HG03045 (cell line): ENCODE results near the gene ZHX3.
"Not testable (repeated sequence)": the region's sequence is repeated elsewhere in the genome, so short reads cannot be mapped to it uniquely, and the experiment has no call there.

ENCODE experiments used
- ATAC-seq: cut with Tn5 transposase; IDR thresholded peaks from one replicate; pipeline ENCODE4 v1.9.1; 2021; ENCODE audit warnings: mild to moderate bottlenecking, moderate library complexity; ENCODE audit not compliant: unreplicated experiment

The ZHX3 gene

DNA sequence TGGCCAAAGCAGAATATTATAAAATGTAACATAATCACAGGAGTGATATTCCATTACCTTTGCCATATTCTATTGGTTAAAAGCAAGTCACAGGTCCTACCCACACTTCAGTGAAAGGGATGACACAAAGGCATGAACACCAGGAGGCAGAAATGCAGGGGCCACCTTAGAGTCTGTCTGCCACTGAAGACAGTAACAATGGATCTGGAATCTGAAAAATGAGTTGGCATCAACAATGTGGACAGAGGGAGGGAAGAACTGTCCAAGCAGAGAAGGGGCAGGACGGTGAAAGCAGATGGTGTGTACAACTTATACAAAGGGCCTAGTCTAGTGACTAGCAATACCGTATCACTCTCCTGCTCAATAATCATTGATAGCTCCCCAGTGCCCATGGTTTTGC is 16.5 kb upstream of the ZHX3 start:
- no peak for ATAC-seq

DNA sequence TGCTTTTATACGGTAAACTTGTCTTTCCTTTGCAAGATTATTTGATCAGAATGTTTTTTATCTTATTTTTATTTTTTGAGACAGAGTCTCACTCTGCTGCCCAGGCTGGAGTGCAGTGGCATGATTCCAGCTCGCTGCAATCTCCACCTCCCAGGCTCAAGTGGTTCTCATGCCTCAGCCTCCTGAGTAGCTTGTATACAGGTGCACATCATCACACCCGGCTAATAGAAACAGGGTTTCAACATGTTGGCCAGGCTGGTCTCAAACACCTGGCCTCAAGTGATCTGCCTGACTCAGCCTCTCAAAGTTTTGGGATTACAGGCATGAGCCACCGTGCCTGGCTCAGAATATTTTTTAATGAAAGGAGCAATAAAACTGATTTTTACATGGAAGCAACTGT is 14.2 kb upstream of the ZHX3 start:
- ATAC-seq, result no peak

DNA sequence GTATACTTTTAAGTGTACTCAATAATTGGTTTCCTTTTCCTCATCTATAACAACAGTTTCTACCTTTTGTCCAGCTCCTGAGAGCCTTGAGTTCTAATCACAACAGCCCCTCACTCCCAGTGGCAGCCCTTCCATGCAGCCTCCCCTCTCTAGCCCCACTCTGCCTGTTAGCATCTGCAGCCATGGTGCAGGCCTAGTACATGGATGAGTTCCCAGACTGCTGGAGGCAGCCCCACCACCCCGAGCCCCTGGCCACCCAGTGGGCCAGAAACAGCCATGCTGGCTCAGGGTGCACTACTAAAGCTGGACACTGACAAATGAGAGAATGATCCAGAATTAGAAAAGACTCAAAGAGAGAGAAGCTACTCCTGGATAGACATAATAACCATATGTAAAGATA is 13.4 kb upstream of the ZHX3 start:
- ATAC-seq, result no peak

DNA sequence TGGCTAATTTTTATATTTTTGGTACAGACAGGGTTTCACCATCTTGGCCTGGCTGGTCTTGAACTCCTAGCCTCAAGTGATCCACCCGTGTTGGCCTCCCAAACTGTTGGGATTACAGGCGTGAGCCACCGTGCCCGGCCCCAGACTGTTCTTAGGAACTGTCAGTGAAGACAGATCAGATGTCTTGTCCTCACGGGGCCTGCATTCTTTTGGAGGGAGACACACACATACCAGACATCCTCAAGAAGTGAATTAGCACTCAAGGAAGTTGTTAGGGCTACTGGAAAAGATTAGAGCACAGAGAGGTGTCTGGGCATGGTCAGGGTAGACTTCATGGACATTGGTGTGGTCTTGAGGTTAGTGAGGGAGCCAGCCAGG is 12.8 kb upstream of the ZHX3 start:
- ATAC-seq, result no peak

DNA sequence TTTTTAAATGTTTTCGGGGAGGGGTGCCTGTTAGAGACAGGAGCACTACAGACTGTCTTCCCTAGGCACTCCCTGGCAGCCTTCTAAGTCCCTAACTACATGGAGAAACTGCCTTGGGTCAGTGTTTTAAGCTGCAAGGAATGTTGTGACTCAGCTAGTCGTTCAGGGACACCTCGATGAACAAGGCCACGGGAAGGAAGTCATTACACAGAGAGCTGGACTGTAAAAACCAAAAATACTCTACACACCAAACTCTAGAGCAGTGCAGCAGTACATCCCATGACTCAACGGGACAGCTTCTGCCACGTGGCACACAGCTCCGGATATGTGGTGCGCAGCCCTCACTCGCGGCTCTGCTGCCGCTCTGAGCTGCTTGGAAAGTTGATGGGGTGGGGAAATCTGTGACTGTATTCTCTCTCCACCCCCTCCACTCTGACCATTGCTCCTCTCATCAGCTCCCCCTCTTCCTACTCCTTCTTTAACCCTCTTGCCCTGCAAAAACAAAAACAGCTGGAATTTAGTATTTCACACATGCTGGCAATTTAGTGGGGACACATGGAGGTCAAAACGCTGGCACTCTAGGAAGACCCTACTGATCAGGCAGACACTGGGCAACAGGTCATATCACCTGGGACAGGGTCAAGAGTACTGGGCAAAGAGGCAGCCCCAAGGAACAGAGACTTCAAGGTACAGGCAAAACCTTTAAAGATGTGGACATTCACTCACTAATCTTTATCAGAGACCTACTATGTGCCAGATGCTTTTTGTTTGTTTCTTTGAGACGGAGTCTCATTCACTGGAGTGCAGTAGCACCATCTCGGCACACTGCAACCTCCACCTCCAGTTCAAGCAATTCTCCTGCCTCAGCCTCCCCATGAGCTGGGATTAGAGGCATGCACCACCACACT is 12.2 kb upstream of the ZHX3 start:
- ATAC-seq, result no peak

DNA sequence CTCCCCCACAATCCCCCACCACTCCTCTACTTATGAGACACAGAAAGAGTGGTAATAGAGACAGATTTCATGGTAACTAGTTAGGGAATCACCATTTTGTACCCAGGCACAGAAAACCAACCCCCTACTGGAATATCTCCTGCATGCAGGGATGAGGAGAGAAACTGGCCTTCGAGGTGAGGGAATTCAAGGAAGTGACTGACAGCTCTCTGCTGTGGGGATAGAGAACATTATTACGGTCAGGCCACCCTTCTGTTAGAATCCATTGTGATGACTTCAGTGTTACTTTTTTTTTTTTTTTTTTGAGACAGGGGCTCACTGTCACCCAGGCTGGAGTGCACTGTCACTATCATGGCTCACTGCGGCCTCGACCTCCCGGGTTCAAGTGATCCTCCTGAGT is 9.6 kb upstream of the ZHX3 start:
- no peak for ATAC-seq

DNA sequence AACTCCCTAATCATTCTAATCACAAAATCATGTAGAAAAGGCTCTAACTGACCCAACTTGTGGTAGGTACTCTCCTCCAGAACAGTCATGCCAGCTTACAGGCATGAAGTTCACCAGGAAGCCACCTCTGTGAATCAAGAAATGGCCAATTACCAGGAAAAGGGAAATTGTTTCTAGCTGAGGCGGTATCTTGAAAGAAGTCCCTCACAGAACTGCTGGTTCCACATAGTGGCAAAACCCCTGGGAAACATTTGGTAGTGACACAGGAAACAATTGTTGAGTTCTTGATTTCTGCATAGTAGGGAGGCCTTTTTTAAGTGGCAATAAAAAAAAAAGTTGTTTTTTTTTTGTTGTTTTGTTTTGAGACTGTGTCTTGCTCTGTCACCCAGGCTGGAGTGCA is 3.4 kb upstream of the ZHX3 start:
- no peak for ATAC-seq

DNA sequence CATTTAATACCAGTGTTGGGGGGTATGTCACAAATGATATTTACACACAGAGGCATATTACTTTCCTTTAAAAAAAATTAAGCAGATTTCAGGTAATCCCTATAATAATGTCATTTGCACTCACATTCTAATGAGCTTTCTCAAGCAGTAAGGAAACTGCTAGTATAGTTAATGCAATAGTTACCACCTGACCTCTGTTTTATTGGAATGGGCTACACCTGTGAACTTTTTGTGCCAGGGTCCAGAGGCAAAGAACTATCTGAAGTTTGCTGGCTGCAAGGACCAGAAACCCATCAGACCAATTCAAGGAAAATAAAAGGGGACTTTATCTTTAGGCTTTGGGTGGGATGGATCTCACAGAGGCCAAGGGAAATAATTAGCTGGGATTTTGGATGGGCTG is 2.9 kb upstream of the ZHX3 start:
- no peak for ATAC-seq

DNA sequence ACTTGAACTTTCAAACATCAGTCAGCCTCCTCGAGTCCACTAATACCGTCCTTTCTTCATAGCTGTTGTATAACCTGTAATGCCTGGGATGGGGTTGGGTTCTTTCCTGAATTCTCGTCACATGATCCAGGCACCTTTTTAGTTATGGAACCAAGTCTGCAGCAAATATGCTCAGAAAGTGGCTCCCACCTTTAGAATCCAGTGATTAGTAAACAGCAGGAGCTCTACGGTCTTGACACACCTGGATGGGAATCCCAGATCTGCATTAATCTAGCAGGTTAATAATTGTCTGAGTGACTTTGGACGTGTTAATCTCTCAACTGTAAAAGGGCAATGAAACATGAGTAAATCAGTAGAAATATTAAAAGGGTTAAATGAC is 729 bp upstream of the ZHX3 start:
- no peak for ATAC-seq

DNA sequence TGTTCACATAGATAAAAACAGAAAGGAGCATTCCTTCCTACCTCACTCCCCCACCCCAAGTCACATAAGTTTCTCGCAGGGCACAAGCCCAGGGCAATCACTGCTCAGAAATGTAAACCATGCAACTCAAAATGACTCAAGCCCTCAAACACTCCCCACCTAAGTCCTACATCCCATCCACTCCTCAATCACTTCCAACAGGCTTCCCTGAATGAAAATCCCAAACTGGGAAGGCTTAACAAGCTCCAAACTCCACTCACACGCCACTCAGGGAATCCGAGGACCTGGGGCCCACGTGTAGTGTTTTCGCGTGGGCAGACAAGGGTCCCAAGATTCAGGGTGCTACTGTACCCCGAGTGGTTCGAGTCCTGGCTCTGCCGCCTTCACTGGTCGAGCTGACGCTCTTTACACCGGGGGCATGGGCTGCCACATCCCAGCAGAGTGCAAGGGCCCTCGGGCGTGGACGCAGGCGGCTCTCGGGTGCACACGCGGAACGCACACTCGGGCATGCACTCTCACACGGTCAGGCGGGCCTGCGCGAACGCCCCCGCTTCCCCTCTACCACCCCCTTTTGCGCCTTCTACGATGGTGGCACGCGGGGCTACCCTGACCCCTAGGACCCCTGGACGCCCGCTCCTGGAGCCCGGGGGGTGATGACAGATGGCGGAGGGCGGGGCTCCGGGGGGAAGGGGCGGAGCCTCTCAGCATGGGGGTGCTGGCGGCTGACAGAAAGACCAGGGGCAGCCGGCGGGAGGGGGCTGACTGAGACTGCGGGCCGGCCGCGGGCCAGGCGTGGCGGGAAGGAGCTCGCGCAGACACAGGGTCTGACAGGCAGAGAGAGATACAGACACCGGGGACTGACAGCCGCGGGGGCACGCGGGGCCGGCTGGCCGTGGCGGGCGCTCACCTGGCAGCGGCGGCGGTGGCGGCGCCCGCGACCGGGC is 657 bp downstream of the ZHX3 start:
- peak; percentile 68 for ATAC-seq

DNA sequence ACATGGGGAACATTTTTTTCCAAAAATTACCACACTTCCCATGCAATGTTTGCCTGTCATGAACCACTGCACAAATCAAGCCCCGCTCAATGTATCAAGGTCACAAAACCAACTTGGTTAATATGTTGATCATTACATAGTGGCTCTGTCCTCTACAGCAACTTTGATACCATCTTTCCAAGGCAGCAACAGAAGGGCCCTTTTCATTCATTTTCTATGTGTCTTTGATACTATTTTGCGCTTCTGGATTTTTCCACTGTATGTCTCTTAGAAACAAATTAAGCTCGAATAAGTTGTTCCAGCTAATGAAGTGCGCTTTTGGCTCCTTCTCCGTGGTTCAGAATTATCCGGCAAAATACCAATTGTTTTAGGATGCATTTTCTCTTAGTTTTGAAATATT is 1.5 kb downstream of the ZHX3 start:
- no peak for ATAC-seq

DNA sequence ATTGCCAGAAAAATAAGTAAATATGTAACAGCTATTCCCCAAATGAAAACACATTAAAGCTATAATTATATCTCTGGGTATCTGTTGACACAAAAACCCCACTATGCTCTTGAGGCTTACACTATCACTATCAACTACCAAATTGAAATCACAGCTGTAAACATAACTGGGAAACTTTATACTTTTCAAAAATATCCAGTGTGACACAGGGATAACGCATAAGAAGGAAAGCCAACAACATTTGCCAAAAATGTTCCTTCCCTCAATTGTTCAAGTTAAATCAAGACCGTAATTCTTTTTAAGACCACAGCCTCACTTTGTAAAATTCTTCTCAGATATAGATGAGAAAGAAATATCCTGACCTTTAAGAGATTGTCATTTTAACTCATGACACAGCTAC is 3.1 kb downstream of the ZHX3 start:
- no peak for ATAC-seq

DNA sequence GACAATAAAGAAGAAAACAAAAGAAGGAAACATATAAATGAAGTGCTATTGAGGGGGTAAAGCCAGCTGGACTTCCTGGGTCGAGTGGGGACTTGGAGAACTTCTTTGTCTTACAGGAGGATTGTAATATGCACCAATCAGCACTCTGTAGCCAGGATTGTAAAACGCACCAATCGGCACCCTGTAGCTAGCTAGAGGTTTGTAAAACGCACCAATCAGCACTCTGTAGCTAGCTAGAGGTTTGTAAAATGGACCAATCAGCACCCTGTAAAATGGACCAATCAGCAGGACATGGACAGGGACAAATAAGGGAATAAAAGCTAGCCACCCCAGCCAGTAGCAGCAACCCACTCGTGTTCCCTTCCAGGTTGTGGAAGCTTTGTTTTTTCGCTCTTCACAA is 5.5 kb downstream of the ZHX3 start:
- ATAC-seq, result not testable (repeated sequence)

DNA sequence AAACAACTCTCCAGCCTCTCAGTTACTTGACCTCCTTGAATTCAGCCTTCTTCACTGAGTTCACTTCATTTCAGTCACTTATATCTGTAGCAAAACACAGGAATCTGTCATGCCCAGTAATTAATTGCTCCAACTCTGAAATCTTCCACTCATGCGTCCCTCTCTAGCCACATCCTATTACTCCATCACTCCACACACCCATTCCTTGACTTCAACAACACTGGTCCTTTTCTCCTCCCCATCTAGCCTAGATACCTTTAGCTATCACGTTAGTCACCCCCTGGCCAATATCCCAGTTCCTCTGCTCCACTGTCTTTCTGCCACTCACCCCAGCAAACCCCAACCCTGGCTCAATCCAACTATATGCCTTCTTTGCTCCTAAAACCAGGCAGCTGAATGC is 7.7 kb downstream of the ZHX3 start:
- no peak for ATAC-seq

DNA sequence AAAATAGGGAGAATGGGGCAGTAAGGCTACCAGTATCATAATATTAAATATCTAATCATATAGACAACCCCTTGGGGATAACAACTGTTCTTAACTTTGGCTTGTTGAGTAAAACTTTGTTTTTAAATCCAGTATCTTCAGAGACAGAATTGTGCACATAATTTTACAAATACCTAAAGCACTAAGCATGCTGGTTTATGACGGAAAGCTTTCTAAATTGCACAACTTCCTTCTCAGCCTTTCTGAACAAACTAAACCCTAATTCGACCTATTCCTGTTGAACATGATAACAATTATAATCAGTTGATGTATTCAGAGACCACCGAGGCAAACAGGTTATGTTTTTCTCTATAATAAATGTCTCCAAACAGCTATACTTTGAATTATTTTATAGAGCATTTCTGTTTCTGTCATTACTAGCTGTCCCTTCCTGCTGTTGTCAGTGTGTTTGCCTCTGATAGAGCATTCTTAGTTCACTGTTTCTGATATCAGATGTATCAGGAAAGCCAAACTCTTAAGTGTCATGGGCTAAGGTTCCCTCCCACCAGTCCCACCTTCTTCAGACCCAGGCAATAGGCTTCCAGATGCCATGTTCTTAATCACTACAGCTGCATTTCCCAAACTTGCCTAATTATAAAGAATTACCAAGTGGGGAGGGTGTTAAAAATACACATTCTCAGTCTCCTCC is 8.7 kb downstream of the ZHX3 start:
- ATAC-seq, result no peak

DNA sequence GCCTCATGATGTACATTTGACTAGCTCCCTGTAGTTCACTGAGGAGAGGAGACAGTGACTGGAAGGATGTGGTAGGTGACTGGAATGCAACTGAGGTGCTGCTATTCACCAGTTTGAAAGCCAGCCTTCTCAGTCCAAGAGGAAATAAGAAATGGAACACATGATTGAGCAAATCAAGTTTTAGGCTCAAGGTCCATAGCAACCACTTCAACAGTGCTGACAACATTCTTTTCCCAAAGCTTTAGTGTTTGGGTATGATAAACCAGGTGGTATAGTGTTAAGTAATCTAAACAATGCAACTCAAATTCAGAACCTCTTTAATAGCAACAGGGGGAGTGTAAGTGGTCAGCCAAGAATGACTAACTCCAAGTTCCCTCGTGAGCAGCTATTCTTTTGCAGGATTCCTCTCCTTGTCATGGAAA is 9.2 kb downstream of the ZHX3 start:
- no peak for ATAC-seq

DNA sequence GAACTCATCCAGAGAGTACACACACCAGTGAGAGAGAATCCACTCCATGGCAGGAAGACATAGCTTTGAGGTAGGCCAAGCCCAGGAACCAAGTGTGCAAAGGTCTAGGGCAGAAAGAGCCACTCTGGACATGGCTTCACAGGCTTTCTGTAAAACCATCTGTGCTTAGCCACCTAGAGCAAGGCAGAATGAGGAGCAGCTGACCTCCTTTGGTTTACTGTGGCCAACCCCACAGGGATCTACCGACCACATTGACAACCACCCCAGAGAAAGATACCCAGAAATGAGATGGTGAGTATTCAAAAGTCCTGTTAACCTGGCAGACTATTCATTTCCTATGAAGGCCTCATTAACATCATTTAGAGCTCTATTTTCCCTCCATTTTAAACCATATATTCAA is 10.5 kb downstream of the ZHX3 start:
- no peak for ATAC-seq

DNA sequence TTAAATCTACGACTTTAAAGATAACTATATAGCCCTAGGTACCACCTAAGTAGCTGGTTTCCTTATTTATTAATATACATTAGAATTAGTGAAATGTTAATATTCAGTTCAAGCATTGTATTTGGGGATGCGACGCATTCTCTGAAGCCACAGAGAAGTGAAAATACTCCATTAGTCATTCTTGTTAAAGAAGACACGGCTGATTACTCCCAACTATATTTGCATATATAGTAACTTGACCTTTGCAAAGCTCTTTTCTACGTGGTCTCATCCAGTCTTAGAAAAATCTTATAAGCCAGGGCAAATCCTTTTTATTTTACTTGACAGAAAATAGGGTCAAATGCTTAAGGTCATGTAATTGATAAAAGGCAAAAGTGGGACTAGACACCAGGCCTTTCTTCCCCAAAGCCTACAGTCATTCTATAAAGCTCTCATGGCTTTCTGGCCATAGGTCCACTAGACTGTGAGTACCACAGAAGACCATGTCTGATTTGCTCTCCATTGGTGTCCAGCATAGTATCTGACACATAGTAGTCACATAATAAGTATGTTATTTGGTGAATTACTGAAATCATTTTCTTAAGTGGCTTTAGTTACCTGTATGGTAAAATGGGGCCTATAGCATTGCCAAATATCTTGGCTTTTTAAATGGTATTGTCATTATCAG is 11.3 kb downstream of the ZHX3 start:
- ATAC-seq, result peak; percentile 83

DNA sequence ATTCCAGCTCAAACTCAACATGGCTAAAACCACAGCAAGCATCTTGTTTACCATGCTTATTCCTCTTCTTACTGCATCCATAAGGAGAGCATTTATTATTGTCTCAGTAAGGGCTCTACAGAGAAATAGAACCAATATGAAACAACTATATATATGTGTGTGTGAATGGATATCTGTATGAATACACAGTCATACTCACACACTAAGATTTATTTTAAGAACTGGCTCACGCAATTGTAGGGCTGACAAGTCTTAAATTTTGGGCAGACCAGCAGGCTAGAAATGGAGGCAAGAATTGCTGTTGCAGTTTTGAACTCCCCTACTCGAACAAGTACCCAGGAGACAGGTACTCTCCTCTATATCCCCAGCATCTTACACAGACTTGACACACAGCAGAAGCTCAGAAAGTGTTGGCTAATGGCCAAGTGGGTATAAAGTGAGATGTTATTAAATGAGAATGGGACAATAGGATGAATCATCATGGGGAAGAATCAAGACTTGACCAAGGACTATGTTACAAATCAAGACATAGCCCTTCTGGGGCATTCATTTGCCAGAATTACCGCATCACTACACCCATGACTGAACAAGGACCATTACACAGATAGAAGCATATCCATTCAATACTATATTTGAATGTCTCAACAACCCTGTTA is 13.0 kb downstream of the ZHX3 start:
- ATAC-seq, result no peak

DNA sequence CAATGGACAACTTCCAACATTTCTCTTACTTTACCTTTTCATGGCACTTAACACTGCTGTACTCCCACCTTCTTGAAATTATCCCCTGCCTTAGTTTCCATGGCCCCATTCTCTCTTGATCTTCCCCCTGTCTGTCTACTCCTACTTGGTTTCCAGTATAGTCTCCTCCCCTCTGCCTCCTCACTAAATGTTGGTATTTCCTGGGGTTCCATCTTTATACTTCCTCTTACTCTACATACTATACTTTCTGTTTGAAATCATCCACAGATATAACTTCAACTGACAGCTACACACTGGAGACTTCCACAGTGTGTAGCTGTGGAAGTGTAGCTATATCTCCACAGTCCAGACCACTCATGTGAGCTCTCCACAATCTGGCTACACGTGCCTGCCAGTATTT is 13.5 kb downstream of the ZHX3 start:
- no peak for ATAC-seq
